ENCODE results near the gene AUTS2.

Gene AUTS2

DNA sequence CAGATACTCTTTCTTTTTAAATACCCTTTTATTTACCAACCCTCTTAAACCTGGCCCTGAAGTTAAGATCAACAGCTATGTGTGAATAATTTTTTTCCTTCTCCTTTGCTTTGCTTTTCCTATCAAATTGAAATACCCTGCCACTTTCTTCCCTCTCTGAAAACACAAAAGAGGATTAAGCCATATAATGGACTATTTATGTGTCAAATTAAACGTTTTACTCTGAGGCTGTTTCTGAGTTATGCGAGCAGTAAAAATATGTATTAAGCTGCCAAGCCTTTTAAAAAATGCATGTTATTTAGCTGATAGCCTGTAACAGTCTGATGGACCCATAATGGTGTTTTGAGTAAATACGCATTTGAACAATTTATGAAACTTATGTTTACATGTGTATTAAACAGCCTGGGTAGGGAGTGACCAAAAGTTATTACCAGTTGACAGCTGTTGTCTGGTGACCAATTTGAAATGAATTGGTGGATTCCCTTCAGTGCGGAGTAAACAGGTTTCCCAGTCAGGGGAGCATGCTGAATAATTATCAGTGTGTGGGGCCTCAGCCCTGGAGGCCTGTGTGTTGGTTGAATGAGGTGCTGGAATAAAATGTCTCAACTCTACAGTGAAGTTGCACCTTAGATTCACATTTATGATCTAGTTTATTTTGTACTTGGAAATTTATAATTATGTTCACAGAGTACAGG lies 89.6 kb downstream of the AUTS2 start:
- no peak overlapping the region for H3K4me3 ChIP-seq (ENCODE audit: insufficient read depth, low read length, poor library complexity, severe bottlenecking)
- H3K9me2 ChIP-seq (replicated peaks; ENCODE audit: insufficient read depth, low read length) = no peaks in the 10 kb centered on the region
- H3K4me2 ChIP-seq (ENCODE audit: low read depth, low read length, poor library complexity, severe bottlenecking) = no peak overlapping the region
- H3K27me3 ChIP-seq (ENCODE audit: low read length) = no peaks in the 10 kb centered on the region
- no peaks in the 10 kb centered on the region for H3K36me3 ChIP-seq (ENCODE audit: low read length)
- no peaks in the 10 kb centered on the region for H3K9me3 ChIP-seq (ENCODE audit: insufficient read depth, low read length)
- H4K20me1 ChIP-seq (ENCODE audit: low read depth, low read length) = no peaks in the 10 kb centered on the region
- H2AFZ ChIP-seq (ENCODE audit: low read depth, low read length, severe bottlenecking) = no peak overlapping the region
- TF ChIP-seq CTCF (IDR thresholded peaks at IDR 0.05; ENCODE audit: insufficient read depth, low read length, poor library complexity, severe bottlenecking) (no peak), EZH2phosphoT487 (conservative IDR thresholded peaks at IDR 0.05; ENCODE audit: low read length) (no peak)
- H3K9ac ChIP-seq (ENCODE audit: low read length) = no peak overlapping the region
- H3K79me2 ChIP-seq (ENCODE audit: insufficient read depth, low read length) = peaks cover 59% of the 10 kb centered on the region; the same call in 1 of the 2 replicates
- H3F3A ChIP-seq (ENCODE audit: insufficient read depth) = peaks cover 42% of the 10 kb centered on the region
- no peak overlapping the region for H3K27ac ChIP-seq (ENCODE audit: low read depth, low read length)

DNA sequence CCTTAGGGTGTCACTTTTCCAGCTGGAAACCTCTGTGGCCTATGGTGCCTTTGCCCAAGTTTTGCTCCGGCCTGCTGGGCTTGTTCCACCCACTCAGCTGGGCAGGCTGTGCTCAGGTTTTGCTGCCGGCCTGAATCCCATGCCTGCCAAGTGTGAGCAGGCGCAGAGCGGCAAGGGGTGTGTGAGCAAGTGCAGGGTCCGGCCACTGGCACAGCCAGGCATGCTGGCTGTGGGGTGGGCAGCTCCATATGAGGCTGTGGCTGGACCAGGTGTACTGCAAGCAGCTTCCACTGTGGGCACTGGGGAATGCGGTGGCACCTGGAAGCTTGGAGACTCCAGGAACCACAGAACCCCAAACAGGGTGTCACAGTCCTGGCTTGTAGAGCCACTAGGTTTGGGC lies 92.1 kb downstream of the AUTS2 start:
- H3K4me3 ChIP-seq (ENCODE audit: insufficient read depth, low read length, poor library complexity, severe bottlenecking) = no peak overlapping the region
- no peak overlapping the region for H3K4me2 ChIP-seq (ENCODE audit: low read depth, low read length, poor library complexity, severe bottlenecking)
- H2AFZ ChIP-seq (ENCODE audit: low read depth, low read length, severe bottlenecking) = no peak overlapping the region
- no peaks in the 10 kb centered on the region for H3K27me3 ChIP-seq (ENCODE audit: low read length)
- peaks cover 51% of the 10 kb centered on the region for H3K79me2 ChIP-seq (ENCODE audit: insufficient read depth, low read length)
- H3K9ac ChIP-seq (ENCODE audit: low read length) = no peak overlapping the region
- no peaks in the 10 kb centered on the region for H4K20me1 ChIP-seq (ENCODE audit: low read depth, low read length)
- no peak for TF ChIP-seq CTCF (IDR thresholded peaks at IDR 0.05; ENCODE audit: insufficient read depth, low read length, poor library complexity, severe bottlenecking)
- TF ChIP-seq EZH2phosphoT487 (conservative IDR thresholded peaks at IDR 0.05; ENCODE audit: low read length) = no peak
- H3K9me3 ChIP-seq (ENCODE audit: insufficient read depth, low read length) = no peaks in the 10 kb centered on the region
- H3K9me2 ChIP-seq (replicated peaks; ENCODE audit: insufficient read depth, low read length) = no peaks in the 10 kb centered on the region
- H3K27ac ChIP-seq (ENCODE audit: low read depth, low read length) = 0 out of 2 replicates have a peak overlapping the region, but pooled peaks have one; percentile 94
- peaks cover 66% of the 10 kb centered on the region for H3F3A ChIP-seq (ENCODE audit: insufficient read depth)
- H3K36me3 ChIP-seq (ENCODE audit: low read length) = no peaks in the 10 kb centered on the region

- Histone ChIP-seq H3K9me3 (ENCODE audit: insufficient read depth, low read length) (no peaks in the 10 kb centered on the region), H3K9ac (ENCODE audit: low read length) (peak overlapping the region; percentile 40), H3K27me3 (ENCODE audit: low read length) (no peaks in the 10 kb centered on the region), H4K20me1 (ENCODE audit: low read depth, low read length) (no peaks in the 10 kb centered on the region), H3K4me2 (ENCODE audit: low read depth, low read length, poor library complexity, severe bottlenecking) (peak overlapping the region; percentile 82), H3K36me3 (ENCODE audit: low read length) (no peaks in the 10 kb centered on the region), H3K4me3 (ENCODE audit: insufficient read depth, low read length, poor library complexity, severe bottlenecking) (no peak overlapping the region), H3F3A (ENCODE audit: insufficient read depth) (peaks cover 75% of the 10 kb centered on the region), H3K27ac (ENCODE audit: low read depth, low read length) (peak overlapping the region; percentile 94), H3K9me2 (replicated peaks; ENCODE audit: insufficient read depth, low read length) (no peaks in the 10 kb centered on the region), H3K79me2 (ENCODE audit: insufficient read depth, low read length) (peaks cover 42% of the 10 kb centered on the region), H2AFZ (ENCODE audit: low read depth, low read length, severe bottlenecking) (no peak overlapping the region)
- TF ChIP-seq CTCF (IDR thresholded peaks at IDR 0.05; ENCODE audit: insufficient read depth, low read length, poor library complexity, severe bottlenecking) (no peak), EZH2phosphoT487 (conservative IDR thresholded peaks at IDR 0.05; ENCODE audit: low read length) (no peak)
These were observed 93.1 kb downstream of the AUTS2 start for GRCh38 chr7:69691327-69691726.

All from SU-DHL-6 (cell line).